ENCODE data around the gene LRRC25.

GRCh38 chr19:18379803-18380747 lies 17.3 kb downstream of the LRRC25 start:
- TF ChIP-seq SMC3 (conservative IDR thresholded peaks at IDR 0.05; ENCODE audit: poor library complexity), result no peak
- TF ChIP-seq CTCF (IDR thresholded peaks at IDR 0.05; ENCODE audit: poor library complexity, severe bottlenecking), result no peak
- no peak for TF ChIP-seq POLR2AphosphoS5 (IDR thresholded peaks at IDR 0.05)
- no peak for TF ChIP-seq TAF1 (IDR thresholded peaks at IDR 0.05; ENCODE audit: low read depth)
- TF ChIP-seq REST (IDR thresholded peaks at IDR 0.05; ENCODE audit: borderline replicate concordance), result no peak

Measured in neural cell (in vitro differentiated cells).